Stimulated activated CD8-positive, alpha-beta memory T cell treated with anti-CD3 and anti-CD28 coated beads, Interleukin-7, amount 100 ng/mL, for 24 hours (primary cell): ENCODE measurements around the gene CASQ2.

ENCODE experiments used
- DNase-seq: peaks from one replicate; pipeline ENCODE4 v3.0.0-alpha.2; 2020; ENCODE audit warnings: low read depth

Gene CASQ2

DNA sequence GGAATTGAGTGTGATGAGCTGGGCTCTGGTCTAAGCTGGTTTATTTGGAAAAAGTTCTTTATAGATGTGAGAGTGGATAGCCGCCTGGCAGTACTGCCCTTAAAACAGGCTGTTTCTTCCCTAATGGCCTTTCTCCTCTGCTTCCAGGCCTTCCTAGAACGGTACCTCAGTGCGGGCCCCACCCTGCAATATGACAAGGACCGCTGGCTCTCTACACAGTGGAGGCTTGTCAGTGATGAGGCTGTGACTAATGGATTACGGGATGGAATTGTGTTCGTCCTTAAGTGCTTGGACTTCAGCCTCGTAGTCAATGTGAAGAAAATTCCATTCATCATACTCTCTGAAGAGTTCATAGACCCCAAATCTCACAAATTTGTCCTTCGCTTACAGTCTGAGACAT is 77.5 kb downstream of the CASQ2 start:
- no peak for DNase-seq

DNA sequence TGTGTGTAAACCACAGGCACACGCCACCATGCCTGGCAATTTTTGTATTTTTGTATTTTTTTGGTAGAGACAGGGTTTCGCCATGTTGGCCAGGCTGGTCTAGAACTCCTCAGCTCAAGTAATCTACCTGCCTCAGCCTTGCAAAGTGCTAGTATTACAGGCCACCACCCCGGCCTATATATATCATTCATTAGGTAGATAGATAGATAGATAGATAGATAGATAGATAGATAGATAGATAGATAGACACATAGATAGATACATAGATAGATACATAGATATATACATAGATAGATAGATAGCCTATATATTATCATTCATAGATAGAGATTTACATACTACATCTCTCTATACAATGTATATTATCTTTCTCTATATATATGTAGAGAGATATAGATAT is 80.8 kb downstream of the CASQ2 start:
- DNase-seq: no peak

DNA sequence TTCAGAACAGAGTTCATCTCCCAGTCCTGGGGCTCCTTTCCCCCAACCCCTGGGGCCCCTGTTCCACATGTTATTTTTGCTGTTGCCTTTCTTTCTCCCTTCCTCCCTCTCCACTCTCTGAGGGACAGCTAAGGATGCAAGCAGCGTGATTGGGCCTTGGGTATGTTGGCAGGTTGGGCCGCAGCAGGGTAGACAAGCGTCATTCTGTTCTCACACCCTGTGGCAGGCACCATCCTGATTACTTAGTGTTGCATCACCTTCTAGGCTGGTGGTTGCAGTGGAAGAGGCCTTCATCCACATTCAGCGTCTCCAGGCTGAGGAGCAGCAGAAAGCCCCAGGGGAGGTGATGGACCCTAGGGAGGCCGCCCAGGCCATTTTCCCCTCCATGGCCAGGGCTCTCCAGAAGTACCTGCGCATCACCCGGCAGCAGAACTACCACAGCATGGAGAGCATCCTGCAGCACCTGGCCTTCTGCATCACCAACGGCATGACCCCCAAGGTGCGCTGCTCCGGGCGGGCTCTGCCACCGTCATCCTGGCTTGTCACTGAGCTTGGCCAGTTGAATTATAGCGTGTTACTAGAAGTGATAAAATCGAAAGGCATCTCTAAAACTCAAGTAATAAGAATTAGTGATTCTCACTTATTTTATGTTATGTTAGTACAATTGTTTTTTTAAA is 83.3 kb downstream of the CASQ2 start:
- DNase-seq: no peak

DNA sequence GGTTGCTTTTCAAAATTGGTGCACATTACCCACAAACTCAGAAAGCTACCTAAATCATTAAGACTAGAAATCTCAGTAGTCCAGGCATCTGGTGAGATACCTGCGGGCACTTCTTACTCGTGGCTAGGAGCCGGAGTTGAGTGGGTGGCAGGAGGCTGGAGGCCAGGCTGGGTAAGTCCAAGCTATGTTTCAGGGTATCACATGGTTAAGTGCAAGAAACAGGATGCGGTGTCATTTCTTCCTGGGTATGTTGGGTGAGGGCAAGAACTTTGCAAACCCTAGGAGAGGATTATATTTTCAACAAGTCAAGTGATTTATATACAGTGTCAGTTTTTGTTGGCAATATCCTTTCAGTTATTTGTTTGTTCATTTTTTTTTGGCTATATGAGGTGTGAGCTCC is 85.7 kb downstream of the CASQ2 start:
- no peak for DNase-seq

DNA sequence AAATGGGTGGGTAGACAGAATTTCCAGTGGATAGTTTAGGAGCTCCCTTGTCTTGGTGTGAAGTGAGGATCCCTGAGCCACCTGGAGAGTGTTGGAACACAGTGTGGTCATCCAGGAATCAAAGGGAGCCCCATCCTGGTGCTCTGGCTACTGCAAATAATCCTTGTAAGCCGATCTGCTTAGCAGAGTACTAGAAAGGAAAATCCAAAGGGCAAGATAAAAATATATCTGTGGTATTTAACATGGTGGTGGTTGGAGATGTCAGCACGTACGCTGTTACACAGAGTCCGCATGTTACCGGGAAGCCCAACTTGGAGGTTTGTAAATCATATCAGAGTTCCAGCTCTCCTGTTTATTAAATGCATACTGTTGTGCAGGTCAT is 87.8 kb downstream of the CASQ2 start:
- no peak for DNase-seq

DNA sequence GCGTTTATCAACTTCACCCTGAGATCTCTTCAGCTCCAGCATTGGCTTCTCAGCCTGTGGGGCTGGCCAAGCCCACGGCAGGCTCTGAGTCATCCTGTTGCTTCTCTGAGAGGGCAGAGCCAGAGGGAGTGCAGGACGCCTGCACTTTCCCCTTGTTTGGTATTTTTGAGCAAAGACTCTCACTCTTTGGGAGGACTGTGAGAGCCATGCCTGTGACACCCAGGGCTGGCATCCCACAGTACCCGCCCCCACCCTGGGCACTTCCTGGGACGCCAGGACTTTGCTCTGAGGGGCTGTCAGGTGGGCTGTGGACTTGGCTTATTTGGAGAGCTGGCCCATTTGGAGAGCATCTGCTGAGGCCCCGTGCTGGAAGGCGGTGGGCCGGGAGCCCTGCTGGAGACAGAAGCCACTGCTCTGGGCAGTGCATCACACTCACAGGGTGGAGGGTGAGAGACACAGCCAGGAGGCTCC is 89.3 kb downstream of the CASQ2 start:
- DNase-seq: no peak

DNA sequence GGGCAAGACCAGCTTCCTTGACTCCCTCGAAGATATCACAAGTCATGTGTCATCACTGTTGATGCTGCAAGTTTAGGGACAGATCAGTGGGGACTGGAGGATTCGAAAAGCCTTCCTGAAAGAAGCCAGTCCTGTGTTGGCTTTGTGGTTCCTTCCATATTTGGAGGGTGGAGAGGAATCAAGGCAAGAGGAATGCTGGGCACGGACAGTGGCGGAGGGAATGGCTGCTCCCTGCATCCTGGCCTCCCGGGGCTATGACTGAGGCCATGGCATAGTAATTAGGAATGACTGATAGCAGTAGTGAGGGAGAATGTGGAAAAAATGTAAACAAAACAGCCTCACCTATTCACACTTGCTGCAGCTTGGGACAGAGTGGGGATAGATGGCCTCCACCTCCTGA is 90.4 kb downstream of the CASQ2 start:
- DNase-seq: no peak

DNA sequence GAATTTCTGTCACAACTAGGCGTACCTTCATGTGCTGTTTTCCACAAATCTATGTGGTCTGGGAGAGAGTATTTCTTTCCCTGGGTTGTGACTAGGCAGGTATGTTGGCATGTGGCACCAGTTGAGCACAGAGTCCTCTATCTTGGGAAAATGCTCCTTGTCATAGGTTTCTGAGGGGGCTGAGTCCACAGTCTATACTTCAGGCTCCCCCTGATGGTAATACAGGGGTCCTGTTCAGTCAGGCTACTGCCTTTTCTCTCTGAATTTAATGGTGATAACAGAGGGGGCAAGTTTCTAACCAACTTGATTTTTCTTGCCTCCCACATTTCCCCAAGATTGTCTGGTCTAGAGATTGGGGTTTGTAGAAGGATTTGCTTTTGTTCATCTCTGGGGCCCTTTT is 90.9 kb downstream of the CASQ2 start:
- DNase-seq: no peak

DNA sequence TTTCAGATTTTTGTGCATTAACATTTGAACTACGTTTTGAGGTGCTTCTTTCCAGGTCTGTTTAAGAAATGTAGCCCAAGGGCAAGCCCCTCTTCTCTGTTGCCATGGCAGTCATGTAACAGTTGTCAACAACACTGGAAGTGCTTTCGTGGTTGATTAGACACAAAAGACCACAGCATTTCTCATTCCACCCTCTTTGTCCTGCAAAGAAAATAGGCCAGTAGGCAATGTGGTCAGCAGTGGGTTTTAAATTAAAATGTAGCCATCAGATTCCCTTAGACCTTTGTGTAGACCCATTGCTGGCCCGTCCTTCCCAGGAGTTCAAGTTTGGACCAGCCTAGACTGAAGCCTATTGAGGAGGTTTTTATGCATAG is 91.3 kb downstream of the CASQ2 start:
- no peak for DNase-seq

DNA sequence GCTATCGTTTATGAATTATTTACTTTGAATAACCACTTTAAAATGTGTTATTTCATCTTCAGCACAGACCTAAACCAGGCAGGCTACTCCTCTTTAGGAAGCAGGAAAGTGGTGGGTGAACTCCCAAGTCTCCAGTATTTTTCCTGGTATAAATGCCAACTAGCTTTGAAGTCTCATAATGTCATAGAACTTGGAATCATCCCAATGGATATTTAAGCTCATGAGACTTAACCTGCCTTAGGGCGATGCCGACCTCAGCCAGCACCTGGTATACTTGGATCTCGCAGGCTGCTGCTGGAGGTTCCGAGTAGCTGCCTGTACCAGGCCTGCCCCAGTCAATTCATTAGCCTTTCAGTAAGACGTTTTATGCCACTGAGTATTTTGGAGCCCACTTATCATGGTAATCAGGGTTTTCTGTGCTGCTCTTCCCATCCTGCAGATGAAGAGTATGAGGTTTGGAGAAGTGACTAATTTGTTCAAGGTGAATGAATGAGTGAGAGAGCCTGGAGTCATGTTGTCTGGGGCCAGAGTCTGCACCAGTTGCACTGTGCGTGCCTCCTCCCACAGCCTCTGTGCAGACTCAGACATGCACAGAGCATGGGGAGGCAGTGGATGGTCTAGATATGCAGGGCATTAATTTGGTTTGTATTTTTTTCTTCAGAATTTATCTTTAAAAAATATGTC is 91.9 kb downstream of the CASQ2 start:
- DNase-seq: no peak

DNA sequence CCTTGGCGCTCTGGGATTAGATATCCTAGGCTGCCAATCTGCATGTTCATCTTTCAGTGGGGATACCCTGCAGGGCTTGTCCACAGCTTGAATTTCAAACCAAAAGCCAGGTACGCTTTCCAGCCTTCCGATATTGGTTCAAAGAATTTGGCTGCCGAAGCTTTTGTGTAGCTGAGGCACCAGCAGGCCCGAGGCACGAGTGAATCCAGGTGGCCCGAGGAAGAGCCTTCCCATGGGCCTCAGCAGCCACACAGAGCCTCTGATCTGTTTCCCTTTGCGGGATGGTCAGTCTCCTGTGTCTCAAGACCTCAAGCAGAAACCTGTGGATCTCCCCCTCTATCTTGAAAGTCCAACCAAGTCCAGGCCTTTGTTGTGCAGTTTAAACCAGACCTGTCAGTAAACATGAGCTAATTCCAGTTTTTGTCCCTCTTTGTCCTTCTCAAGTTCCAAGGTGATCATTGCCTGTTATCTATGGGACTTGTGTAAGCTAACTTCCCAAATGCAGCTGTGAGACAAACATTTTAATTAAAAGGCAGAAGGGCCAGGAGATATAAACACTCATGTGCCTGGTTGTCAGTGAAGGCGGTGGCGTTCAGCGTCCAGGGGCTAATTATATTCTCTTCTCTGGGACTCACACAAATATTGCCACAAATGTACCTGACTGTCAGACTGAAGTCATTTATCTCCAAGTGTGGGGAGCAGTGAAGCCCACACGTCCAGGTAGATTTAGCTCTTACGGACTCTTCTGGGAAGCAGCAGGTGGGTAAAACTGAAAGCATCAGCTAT is 96.1 kb downstream of the CASQ2 start:
- DNase-seq: no peak

DNA sequence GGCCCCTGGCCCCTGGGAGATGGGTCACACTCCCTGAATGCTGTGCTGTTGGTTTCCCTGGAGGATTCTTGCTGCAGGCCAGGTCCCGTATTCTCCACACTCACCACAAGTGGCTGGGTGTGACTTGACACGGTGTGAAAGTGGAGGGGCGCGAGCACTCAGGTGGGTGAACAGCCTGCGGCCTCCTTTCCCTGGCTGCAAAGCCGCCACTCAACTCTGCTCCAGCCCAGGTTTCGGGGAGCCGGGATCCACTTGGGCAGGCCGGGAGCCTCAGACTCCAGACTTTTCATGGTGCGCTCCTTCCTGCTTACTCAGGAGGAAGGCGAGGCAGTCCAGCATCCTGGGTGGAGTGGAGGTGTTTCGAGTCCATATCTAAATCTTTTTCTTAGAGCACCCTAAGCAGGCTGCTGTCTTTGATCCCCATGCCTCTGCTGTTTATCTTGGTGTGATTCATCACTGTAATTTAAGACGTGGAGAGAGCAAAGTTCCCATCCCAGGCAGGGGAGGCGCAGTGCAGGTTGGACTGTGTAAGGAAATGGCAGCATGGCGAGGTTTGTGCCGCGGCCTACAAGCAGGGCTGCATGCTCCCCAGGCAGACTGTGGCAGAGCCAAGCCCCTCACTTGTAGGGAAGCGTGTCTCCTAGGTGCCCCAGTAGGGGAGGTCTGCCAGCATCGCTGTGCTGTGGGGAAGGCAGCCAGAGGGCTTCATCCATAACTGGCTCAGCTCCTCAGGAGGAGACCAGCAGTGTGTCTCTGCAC is 97.2 kb downstream of the CASQ2 start:
- DNase-seq: no peak

DNA sequence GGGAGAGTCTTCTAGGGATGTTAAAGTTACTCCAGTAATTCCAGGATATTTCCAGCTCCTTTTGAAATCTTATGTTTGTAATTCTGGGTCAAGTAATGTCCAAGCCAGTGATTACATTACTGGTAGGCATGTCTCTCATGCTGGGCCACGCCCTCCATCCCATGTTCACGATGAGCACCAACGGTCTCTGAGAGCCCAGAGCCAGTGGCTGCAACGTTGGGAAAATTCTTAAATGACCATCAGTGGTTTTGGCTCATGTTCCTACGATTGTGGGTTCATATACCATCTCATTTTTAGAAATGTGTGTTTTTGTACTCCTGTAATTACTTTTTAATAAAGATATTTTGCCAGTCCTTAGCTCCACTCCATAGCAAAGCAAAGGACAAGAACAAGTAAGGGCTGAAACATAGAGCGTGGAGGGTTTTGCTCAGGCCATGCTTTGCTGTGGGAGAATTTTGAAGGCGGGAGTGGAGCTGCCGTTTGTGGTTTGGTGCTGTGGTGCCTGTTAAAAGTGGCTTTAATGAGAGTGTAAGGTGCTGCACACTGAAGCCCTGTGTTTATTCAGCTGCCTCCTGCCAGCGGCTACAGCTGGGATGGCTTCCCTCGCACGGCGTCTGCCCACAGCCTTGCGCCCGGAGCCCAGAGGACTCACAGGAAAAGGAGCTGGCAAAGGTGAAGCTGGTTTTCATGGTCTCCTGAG is 97.9 kb downstream of the CASQ2 start:
- no peak for DNase-seq

DNA sequence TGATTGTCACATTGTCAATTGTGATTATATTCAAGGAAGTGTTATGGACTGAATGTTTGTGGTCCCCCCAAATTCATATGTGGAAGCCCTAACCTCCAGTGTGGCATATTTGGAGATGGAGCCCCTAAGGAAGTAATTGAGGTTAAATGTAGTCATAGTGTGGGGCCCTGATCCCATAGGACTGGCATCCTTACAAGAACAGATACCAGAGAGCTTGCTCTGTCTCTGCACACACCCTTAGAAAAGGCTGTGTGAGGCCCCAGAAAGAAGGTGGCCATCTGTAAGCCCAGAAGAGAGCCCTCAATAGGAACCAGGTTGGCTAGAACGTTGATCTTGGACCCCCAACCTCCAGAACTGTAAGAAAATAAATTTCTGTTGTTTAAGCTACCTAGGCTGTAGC is 98.6 kb downstream of the CASQ2 start:
- no peak for DNase-seq

DNA sequence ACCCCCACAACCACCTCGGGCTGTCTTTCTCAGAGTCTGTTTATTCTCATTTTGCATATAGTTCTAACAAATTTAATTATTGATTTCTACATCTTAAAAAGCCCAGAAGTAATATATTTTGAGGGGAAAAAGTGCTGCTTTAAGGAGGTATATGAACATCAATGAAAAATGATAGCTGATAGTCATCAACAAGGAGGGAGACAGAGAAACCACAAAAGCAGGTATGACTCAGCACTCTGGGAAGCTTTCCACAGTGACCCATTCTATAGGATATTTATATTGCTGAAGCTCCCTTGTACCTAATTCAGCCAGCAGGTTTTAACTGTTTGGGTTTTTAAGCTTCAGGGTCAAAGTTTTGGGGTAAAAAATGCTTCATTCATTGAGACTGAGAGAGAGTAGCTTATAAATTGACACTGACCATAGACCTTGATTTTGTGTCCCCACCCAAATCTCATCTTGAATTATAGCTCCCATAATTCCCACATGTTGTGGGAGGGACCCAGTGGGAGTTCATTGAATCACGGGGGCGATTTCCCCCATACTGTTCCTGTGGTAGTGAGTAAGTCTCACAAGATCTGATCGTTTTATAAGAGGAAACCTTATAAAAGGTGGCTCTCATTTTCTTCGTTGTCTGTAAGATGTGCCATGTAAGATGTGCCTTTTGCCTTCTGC is 99.4 kb downstream of the CASQ2 start:
- no peak for DNase-seq

DNA sequence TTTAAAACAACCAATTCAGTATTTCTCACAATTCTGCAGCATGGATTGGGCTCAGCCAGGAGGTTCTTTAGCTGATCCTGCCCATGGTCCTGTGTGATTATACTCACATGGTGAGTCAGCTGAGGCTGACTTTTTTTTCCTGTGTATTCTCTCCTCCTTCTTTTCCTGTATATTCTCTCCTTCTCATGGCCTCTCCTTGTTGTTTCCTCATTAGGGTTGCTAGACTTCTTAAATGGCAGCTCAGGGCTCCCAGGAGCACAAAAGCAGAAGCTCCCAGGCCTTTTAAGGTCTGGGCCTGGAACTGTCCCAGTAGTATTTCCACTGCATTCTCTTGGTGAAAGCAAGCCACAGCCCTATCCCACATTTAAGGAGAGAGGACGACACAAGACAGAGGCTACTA is 99.9 kb downstream of the CASQ2 start:
- DNase-seq: no peak

DNA sequence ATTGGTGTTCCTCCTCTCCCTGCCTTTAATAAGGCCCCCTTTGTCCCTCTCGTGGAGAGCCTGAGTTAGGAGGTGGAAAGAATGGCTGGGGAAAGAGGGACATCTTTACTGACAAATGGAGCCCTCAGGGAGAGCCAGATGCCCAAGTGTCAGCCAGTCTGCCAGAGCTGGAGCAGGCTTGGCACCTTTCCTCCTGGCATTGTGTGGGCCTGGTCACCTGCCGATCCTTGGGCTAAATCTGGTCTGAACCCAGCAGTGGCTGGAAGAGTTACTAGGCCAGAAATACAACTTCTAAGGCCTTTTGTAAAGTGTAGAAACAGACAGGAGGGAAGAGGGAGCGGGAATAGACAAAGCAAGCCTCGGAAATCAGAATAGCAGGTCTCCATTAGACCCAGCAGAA is 101.8 kb downstream of the CASQ2 start:
- no peak for DNase-seq

DNA sequence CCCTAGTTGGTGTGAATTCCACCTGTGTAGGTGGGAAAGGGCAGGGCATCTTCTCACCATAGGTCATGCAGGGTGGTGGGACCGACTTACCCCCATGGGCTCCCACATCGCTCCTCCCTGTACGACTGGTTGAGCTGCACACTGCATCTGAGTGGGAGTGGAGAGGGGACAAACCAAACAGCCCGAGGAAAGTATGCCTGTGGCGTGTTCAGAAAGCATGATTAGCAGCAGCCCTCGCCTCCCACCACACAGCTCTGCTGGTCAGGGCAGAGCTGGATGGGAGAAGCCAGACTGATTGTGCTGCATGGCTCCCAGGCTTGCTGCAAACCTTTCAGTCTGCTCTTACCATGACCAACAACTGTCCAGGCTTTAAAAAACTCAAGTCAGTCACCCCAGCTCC is 102.3 kb downstream of the CASQ2 start:
- no peak for DNase-seq

DNA sequence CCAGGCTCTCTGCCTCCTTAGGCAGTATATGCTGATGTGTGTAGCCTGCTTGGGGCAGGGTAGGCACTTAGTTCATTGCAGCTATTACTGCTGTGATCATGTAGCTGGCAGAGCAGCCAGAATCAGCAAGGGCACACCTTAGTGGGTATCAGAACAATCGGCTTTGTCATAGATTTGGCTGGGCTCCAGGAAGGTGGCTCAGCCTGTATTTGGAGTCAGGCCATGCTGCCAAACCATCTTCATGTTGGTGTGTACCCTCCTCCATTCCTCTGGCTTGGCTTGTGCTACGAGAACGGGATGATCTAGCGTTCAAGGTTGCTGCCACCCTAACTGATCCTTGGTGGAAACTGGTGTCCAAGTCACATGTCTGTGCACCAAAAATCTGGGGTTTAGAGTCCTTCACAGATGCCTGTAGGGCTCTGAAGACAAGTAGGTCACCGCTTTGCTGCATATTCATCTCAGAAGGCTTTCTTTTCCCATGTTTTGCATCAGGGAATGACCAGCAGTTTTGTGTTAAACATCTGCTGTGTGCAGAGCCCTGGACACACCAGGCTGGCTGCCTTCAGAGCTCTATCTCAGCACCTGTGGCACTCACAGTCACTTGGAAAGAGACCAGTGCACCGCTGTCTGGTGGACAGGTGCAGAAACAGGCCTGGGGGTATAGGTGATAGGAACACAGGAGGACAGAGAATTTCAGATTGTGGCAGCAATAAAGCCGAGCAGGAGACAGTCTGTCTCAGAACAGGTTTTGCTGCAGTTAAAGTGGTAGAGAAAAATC is 103.0 kb downstream of the CASQ2 start:
- DNase-seq: no peak

DNA sequence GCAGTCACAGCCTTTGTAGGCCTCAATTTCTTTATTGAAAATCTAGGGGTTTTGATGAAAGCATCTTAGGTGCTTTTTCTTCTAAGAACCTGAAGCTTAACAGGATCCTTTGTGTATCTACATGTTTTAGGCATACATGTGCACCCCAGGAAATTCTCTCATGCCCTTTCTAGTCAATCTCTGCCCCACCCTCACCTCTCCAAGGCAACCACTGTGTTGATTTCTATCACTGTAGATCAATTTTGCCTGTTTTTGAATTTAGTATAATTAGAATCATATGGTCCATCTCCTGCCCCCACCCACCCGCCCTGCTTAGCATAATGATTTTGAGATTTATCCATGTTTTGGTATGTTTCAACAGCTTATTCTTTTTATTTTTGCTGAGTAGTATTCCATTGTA is 107.4 kb downstream of the CASQ2 start:
- DNase-seq: no peak

DNA sequence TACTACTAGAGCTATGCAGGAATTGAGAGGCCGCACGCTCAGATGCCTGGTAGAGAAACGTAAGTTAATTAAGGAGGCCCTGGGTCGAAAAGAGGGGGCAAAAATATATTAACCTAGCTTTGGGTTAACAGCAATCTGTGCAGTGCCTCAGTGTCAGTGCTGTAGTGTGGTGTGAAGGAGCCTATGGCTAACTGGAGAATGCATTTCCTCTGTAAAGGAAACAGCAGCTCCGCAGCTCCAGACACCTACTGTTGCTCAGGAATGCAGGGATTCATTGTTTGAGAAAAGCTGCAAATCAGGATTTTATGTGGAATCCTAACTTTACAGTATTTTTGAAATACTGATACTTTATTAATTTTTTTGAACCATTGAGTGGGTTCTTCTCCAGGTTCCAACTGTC is 108.4 kb downstream of the CASQ2 start:
- no peak for DNase-seq
